Measurements from ENCODE around the gene PHYKPL. TPM values are rescaled to one million over a fixed set of nuclear protein-coding genes. Genes with fewer than 3 reads are reported as not detected.

The PHYKPL gene
- total RNA-seq, 1 experiment from 2014 or later: 53.7 TPM

- DNase-seq (ENCODE audit: extremely low read depth, low read depth): no peak
Measured at GRCh38 chr5:178225174-178225573, 7.4 kb downstream of the PHYKPL start.

GRCh38 chr5:178224403-178224802, 8.2 kb downstream of the PHYKPL start:
- no peak for DNase-seq (ENCODE audit: extremely low read depth, low read depth)

GRCh38 chr5:178223828-178224335, 8.7 kb downstream of the PHYKPL start:
- DNase-seq (ENCODE audit: extremely low read depth, low read depth): no peak

GRCh38 chr5:178223196-178223773, 9.3 kb downstream of the PHYKPL start:
- no peak for DNase-seq (ENCODE audit: extremely low read depth, low read depth)

GRCh38 chr5:178222292-178222691, 10.3 kb downstream of the PHYKPL start:
- no peak for DNase-seq (ENCODE audit: extremely low read depth, low read depth)

GRCh38 chr5:178221853-178222252, 10.7 kb downstream of the PHYKPL start:
- no peak for DNase-seq (ENCODE audit: extremely low read depth, low read depth)

- DNase-seq (ENCODE audit: extremely low read depth, low read depth): no peak
Measured at GRCh38 chr5:178221282-178221681, 11.3 kb downstream of the PHYKPL start.

- DNase-seq (ENCODE audit: extremely low read depth, low read depth): no peak
Measured at GRCh38 chr5:178218827-178219226, 13.8 kb downstream of the PHYKPL start.

GRCh38 chr5:178218237-178218776, 14.3 kb downstream of the PHYKPL start:
- no peak for DNase-seq (ENCODE audit: extremely low read depth, low read depth)

- no peak for DNase-seq (ENCODE audit: extremely low read depth, low read depth)
Measured at GRCh38 chr5:178216779-178217178, 15.8 kb downstream of the PHYKPL start.

GRCh38 chr5:178216088-178216534, 16.5 kb downstream of the PHYKPL start:
- no peak for DNase-seq (ENCODE audit: extremely low read depth, low read depth)

- no peak for DNase-seq (ENCODE audit: extremely low read depth, low read depth)
Measured at GRCh38 chr5:178215280-178216002, 17.2 kb downstream of the PHYKPL start.

- DNase-seq (ENCODE audit: extremely low read depth, low read depth): no peak
Measured at GRCh38 chr5:178214160-178214803, 18.3 kb downstream of the PHYKPL start.

GRCh38 chr5:178213748-178214151, 18.9 kb downstream of the PHYKPL start:
- DNase-seq (ENCODE audit: extremely low read depth, low read depth): no peak

- DNase-seq (ENCODE audit: extremely low read depth, low read depth): no peak
Measured at GRCh38 chr5:178213003-178213461, 19.6 kb downstream of the PHYKPL start.

GRCh38 chr5:178212241-178213002, 20.2 kb downstream of the PHYKPL start:
- no peak for DNase-seq (ENCODE audit: extremely low read depth, low read depth)

- no peak for DNase-seq (ENCODE audit: extremely low read depth, low read depth)
Measured at GRCh38 chr5:178211095-178212048, 21.2 kb downstream of the PHYKPL start.

- no peak for DNase-seq (ENCODE audit: extremely low read depth, low read depth)
Measured at GRCh38 chr5:178210686-178211085, 21.9 kb downstream of the PHYKPL start.

- no peak for DNase-seq (ENCODE audit: extremely low read depth, low read depth)
Measured at GRCh38 chr5:178210073-178210535, 22.5 kb downstream of the PHYKPL start.

Measured in NCI-H460 (cell line).